Measurements from ENCODE around the gene OST4. TPM values are rescaled to one million over a fixed set of nuclear protein-coding genes. Genes with fewer than 3 reads are reported as not detected.

Gene OST4
- total RNA-seq, 3 donors from 2014 or later = 225 to 244 (median 229) TPM

GRCh38 chr2:27042159-27042661 lies 29.2 kb downstream of the OST4 start:
- DNase-seq (no peak), ATAC-seq (no peak)
- Mint-ChIP-seq H3K4me3 (no peak overlapping the region), H3K27me3 (ENCODE audit: low read depth) (no peaks in the 10 kb centered on the region), H3K9me3 (no peaks in the 10 kb centered on the region), H3K4me1 (ENCODE audit: low read depth) (peaks cover 2% of the 10 kb centered on the region), H3K36me3 (ENCODE audit: insufficient read depth) (peaks cover 28% of the 10 kb centered on the region)

GRCh38 chr2:27041752-27042151 lies 29.7 kb downstream of the OST4 start:
- Mint-ChIP-seq H3K36me3 (ENCODE audit: insufficient read depth) (peaks cover 33% of the 10 kb centered on the region), H3K4me3 (no peak overlapping the region), H3K27me3 (ENCODE audit: low read depth) (no peaks in the 10 kb centered on the region), H3K9me3 (no peaks in the 10 kb centered on the region), H3K4me1 (ENCODE audit: low read depth) (peaks cover 2% of the 10 kb centered on the region)
- DNase-seq (no peak), ATAC-seq (no peak)

DNA sequence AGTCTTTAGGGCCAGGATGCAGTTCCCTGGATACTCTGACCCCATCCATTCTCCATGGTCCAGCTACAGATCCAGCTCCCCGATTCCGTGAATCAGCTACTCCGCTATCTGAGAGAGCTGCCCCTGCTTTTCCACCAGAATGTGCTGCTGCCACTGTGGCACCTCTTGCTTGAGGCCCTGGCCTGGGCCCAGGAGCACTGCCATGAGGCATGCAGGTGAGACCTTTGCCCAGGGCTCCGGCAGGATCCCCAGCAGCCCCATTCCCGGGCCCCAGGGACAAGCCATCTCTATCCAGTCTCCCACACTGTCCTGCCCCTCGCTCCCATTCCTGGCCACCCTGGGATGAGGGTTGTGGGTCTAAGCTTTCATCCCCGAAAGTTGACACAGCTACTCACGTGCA lies 31.2 kb downstream of the OST4 start:
- Mint-ChIP-seq H3K9me3 (no peaks in the 10 kb centered on the region), H3K4me1 (ENCODE audit: low read depth) (peaks cover 2% of the 10 kb centered on the region), H3K4me3 (no peak overlapping the region), H3K36me3 (ENCODE audit: insufficient read depth) (peaks cover 35% of the 10 kb centered on the region), H3K27me3 (ENCODE audit: low read depth) (no peaks in the 10 kb centered on the region)
- DNase-seq = no peak
- ATAC-seq = no peak

- Mint-ChIP-seq H3K9me3 (no peaks in the 10 kb centered on the region), H3K4me1 (ENCODE audit: low read depth) (peaks cover 6% of the 10 kb centered on the region), H3K4me3 (no peak overlapping the region), H3K27me3 (ENCODE audit: low read depth) (no peaks in the 10 kb centered on the region), H3K36me3 (ENCODE audit: insufficient read depth) (peaks cover 36% of the 10 kb centered on the region)
- ATAC-seq = no peak
- DNase-seq = no peak
Measured at GRCh38 chr2:27039871-27040270, 31.6 kb downstream of the OST4 start.

- H3K36me3 Mint-ChIP-seq (ENCODE audit: insufficient read depth) = peaks cover 36% of the 10 kb centered on the region
- no peak for DNase-seq
- no peaks in the 10 kb centered on the region for H3K9me3 Mint-ChIP-seq
- H3K27me3 Mint-ChIP-seq (ENCODE audit: low read depth) = no peaks in the 10 kb centered on the region
- ATAC-seq = no peak
- peaks cover 8% of the 10 kb centered on the region for H3K4me1 Mint-ChIP-seq (ENCODE audit: low read depth)
- no peak overlapping the region for H3K4me3 Mint-ChIP-seq
Measured at GRCh38 chr2:27039426-27039825, 32.0 kb downstream of the OST4 start.

GRCh38 chr2:27038631-27039339 lies 32.7 kb downstream of the OST4 start:
- ATAC-seq (no peak), DNase-seq (no peak)
- Mint-ChIP-seq H3K27me3 (ENCODE audit: low read depth) (no peaks in the 10 kb centered on the region), H3K4me3 (no peak overlapping the region), H3K36me3 (ENCODE audit: insufficient read depth) (peaks cover 41% of the 10 kb centered on the region), H3K4me1 (ENCODE audit: low read depth) (peaks cover 14% of the 10 kb centered on the region), H3K9me3 (no peaks in the 10 kb centered on the region)

- Mint-ChIP-seq H3K36me3 (ENCODE audit: insufficient read depth) (peaks cover 41% of the 10 kb centered on the region), H3K9me3 (no peaks in the 10 kb centered on the region), H3K4me3 (no peak overlapping the region), H3K27me3 (ENCODE audit: low read depth) (no peaks in the 10 kb centered on the region), H3K4me1 (ENCODE audit: low read depth) (peaks cover 19% of the 10 kb centered on the region)
- DNase-seq (no peak), ATAC-seq (no peak)
Measured at GRCh38 chr2:27038012-27038411, 33.4 kb downstream of the OST4 start.

DNA sequence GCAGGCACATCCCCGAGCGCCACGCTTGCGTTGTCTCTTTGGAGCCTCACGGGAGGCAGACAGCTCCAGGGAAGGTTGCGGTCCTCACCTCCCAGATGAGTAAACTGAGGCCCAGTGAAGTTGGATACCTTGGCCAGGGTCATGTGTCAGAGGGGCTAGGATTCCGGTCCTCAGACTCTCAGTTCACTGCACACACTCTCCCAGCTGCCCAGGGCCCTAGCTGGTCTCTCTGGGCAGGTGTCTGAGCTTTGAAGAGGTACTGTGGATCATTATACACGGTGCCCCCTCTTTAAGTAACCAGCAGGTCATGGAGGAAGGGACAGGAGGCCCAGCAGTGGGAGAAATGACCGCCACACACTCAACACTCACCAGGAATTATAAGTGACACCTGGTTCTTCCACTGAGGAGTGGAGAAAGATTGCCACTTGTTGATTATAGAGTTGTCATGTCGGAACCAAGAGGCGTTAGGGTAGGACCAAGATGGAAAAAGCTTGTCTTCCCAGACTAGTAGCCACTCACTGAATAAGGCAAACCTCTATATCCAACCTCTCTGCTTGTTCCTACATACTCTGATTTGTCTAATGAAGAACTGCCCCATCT lies 38.1 kb downstream of the OST4 start:
- Mint-ChIP-seq H3K36me3 (ENCODE audit: insufficient read depth) (peaks cover 18% of the 10 kb centered on the region), H3K4me1 (ENCODE audit: low read depth) (peaks cover 32% of the 10 kb centered on the region)

DNA sequence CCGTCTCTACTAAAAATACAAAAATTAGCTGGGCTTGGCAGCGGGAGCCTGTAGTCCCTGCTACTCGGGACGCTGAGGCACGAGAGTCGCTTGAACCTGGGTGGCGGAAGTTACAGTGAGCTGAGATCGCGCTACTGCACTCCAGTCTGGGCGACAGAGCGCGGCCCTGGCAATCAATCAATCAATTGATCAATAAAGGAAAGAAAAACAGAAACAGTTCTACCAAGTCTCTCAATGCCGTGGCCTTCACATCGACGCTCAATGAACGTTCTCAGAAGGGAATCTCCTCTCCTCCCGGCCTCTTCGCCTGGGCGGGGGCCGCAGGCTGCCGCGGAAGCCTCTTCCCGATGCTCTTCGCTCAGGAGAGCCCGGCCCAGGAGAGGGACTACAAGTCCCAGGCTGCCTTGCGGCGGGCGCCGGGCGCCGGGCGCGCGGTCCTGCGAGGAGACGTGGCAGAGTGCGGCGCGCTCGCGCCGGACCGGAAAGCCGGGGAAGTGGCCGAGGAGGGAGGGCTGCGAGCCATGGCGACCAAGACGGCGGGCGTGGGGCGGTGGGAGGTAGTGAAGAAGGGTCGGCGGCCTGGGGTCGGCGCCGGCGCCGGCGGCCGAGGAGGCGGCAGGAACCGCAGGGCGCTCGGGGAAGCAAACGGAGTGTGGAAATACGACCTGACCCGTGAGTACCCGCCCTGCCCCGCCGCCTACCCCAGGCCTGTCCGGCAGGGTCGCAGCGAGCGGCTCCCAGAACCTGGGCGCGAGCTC lies 38.8 kb downstream of the OST4 start, which contains the start of gene TMEM214:
TMEM214 (plus strand) TSS at position 471 of the 758 bp plus-strand sequence; CDS start at position 522, 51 bp downstream.
- DNase-seq = peak; percentile 69
- H3K36me3 Mint-ChIP-seq (ENCODE audit: insufficient read depth) = peaks cover 17% of the 10 kb centered on the region
- H3K27me3 Mint-ChIP-seq (ENCODE audit: low read depth) = no peaks in the 10 kb centered on the region
- H3K4me1 Mint-ChIP-seq (ENCODE audit: low read depth) = peaks cover 32% of the 10 kb centered on the region
- peak within 1 kb of the TSS; percentile 93 for H3K4me3 Mint-ChIP-seq
- peak; percentile 99 for ATAC-seq
- no peaks in the 10 kb centered on the region for H3K9me3 Mint-ChIP-seq

More for the DNA sequence above, 38.1 kb downstream of the OST4 start:
- Mint-ChIP-seq H3K4me3 (peak overlapping the region; percentile 93), H3K27me3 (ENCODE audit: low read depth) (no peaks in the 10 kb centered on the region), H3K9me3 (no peaks in the 10 kb centered on the region)
- no peak for DNase-seq
- peak; percentile 8 to 12 for ATAC-seq

DNA sequence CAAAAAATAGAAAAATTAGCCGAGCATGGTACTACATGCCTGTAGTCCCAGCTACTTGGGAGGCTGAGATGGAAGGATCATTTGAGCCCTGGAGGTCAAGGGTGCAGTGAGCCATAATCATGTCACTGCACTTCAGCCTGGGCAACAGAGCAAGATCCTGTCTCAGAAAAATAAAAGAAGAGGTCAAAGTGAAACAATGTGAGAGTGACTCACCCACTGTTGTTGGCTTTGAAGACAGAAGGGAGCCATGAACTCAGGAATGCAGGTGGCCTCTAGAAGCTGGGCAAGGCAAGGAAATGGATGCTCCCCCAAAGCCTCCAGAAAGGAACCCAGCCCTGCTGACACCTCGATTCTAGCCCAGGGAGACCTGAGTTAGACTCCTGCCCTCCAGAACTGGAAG lies 42.4 kb downstream of the OST4 start:
- peaks cover 23% of the 10 kb centered on the region for H3K4me1 Mint-ChIP-seq (ENCODE audit: low read depth)
- DNase-seq (no peak), ATAC-seq (no peak)
- no peaks in the 10 kb centered on the region for H3K9me3 Mint-ChIP-seq
- H3K4me3 Mint-ChIP-seq = no peak overlapping the region
- no peaks in the 10 kb centered on the region for H3K27me3 Mint-ChIP-seq (ENCODE audit: low read depth)
- peaks cover 6% of the 10 kb centered on the region for H3K36me3 Mint-ChIP-seq (ENCODE audit: insufficient read depth)

GRCh38 chr2:27027211-27027651 lies 44.2 kb downstream of the OST4 start:
- Mint-ChIP-seq H3K4me1 (ENCODE audit: low read depth) (peaks cover 12% of the 10 kb centered on the region), H3K4me3 (no peak overlapping the region), H3K27me3 (ENCODE audit: low read depth) (no peaks in the 10 kb centered on the region), H3K36me3 (ENCODE audit: insufficient read depth) (peaks cover 8% of the 10 kb centered on the region), H3K9me3 (no peaks in the 10 kb centered on the region)
- ATAC-seq (no peak), DNase-seq (no peak)

DNA sequence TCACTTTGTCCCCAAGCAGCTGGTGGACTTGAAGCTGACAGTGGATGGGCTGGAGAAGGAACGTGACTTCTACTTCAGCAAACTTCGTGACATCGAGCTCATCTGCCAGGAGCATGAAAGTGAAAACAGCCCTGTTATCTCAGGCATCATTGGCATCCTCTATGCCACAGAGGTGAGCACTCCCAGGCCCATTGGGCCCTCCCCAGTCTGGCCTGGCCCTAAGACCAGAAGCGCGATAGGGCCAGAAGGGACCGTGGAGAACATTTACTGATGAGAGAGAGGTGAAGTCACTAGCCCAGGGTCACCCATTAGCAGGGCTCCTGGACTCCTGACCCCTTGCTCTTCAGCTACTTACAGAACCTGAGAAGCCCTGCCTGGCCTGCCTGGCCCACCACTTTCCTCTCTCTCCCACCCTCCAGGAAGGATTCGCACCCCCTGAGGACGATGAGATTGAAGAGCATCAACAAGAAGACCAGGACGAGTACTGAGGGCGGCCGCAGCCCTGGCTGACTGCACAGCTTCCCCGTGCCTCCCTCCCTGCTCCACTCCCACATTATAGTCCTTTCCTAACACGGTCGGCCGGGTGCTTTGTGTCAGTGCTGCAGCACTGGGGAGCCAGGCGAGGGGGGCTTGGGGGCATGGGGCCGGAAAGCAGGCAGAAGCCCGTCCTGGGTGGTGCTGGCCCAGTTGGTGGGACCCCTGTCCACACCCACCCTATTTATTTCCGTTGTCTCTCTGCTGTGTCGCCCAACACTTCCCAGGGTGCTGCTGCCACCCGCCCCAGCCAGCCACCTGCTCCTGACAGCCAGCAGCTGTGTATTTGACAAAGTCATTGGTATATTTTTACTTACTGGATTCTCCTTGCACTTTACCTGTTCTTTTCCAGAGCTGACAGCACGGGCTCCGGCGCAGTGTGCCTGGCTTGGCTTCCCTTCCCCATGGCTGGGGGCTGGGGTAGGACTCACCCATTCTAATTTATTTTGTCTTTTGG lies 45.3 kb downstream of the OST4 start:
- Mint-ChIP-seq H3K36me3 (ENCODE audit: insufficient read depth) (peaks cover 8% of the 10 kb centered on the region), H3K4me1 (ENCODE audit: low read depth) (peaks cover 3% of the 10 kb centered on the region), H3K4me3 (no peak overlapping the region), H3K27me3 (ENCODE audit: low read depth) (no peaks in the 10 kb centered on the region), H3K9me3 (no peaks in the 10 kb centered on the region)
- DNase-seq = no peak
- no peak for ATAC-seq

DNA sequence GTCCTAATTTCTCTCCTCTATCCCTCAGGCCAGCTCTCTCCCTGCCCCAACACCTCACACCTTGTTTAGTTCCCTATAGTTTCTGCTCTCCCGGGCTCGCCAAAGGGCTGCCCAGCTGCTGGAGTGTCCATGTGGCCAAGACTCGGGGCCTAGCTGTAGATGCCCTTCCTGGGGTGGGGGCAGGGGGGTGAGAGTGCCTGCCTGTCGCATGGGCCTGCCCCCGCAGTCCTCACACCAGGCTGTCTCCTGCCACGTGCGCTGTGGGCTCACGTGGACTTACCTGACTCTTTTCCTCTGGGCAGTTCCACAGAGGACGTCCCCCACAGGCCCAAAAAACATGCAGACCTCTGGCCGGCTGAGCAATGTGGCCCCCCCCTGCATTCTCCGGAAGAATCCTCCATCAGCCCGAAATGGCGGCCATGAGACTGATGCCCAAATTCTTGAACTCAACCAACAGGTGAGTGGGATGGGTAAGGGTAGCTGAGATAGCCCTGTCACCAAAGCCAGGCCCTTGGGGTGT lies 46.1 kb downstream of the OST4 start:
- Mint-ChIP-seq H3K9me3 (no peaks in the 10 kb centered on the region), H3K27me3 (ENCODE audit: low read depth) (no peaks in the 10 kb centered on the region), H3K4me1 (ENCODE audit: low read depth) (peaks cover under 1% of the 10 kb centered on the region), H3K4me3 (no peak overlapping the region), H3K36me3 (ENCODE audit: insufficient read depth) (peaks cover 8% of the 10 kb centered on the region)
- DNase-seq (no peak), ATAC-seq (no peak)

Data from activated T-cell treated with anti-CD3 and anti-CD28 coated beads, Interleukin-2, amount 50 U/mL, for 4 hours (primary cell).